CD8-positive, alpha-beta memory T cell (primary cell): ENCODE data around the gene CYTL1. TPM values are rescaled to one million over a fixed set of nuclear protein-coding genes. Genes with fewer than 3 reads are reported as not detected.

Experiments
- CTCF ChIA-PET: fragments of 350-600 bp; sonication (Branson Sonifier 250); formaldehyde crosslinking; loops from one replicate; lab custom pipeline; 2021; ENCODE audit warnings: antibody characterized with exemption; lab: Charles Lee
- POLR2A ChIA-PET: fragments of 350-600 bp; sonication (Branson Sonifier 250); formaldehyde crosslinking; loops from one replicate; lab custom pipeline; 2021; ENCODE audit warnings: antibody characterized with exemption; lab: Charles Lee
- DNase-seq, 5 donors: peaks; one replicate each; pipeline versions ENCODE4 v3.0.0 to v3.0.0-alpha.2; 2020 to 2022; ENCODE audit warnings: mixed read lengths in 1 of 5
- H3K27ac ChIP-seq: one replicate; pipeline ENCODE4 v1.7.0; 2013; ENCODE audit warnings: low read depth, mild to moderate bottlenecking, low read length, moderate library complexity
- H3K27me3 ChIP-seq: 2 replicates; pipeline ENCODE4 v1.7.0; 2013; ENCODE audit warnings: low read length, mild to moderate bottlenecking; ENCODE audit not compliant: insufficient read depth, poor library complexity, severe bottlenecking
- H3K36me3 ChIP-seq: 2 replicates; pipeline ENCODE4 v1.7.0; 2013; ENCODE audit warnings: mild to moderate bottlenecking, low read length, moderate library complexity; ENCODE audit not compliant: insufficient read depth
- H3K4me1 ChIP-seq: 2 replicates; pipeline ENCODE4 v1.7.0; 2013; ENCODE audit warnings: mild to moderate bottlenecking, low read length, moderate library complexity; ENCODE audit not compliant: insufficient read depth
- H3K4me3 ChIP-seq: 2 replicates; pipeline ENCODE4 v1.7.0; 2013; ENCODE audit warnings: mild to moderate bottlenecking, low read length
- H3K9me3 ChIP-seq: 2 replicates; pipeline ENCODE4 v1.7.0; 2013; ENCODE audit warnings: mild to moderate bottlenecking, low read length
- H3K27ac Mint-ChIP-seq, 8 donors: one replicate each; pipeline ENCODE4 v1.8.0; 2020 to 2021; ENCODE audit warnings: mixed read lengths in 8 of 8, mild to moderate bottlenecking in 6 of 8, inconsistent platforms in 3 of 8, moderate library complexity in 3 of 8
- H3K27me3 Mint-ChIP-seq, 2 donors: one replicate each; pipeline ENCODE4 v1.8.0; 2020 to 2021; ENCODE audit warnings: mixed read lengths in 2 of 2, mild to moderate bottlenecking in 1 of 2, moderate library complexity in 1 of 2
- H3K36me3 Mint-ChIP-seq, 3 donors: one replicate each; pipeline ENCODE4 v1.8.0; 2020 to 2021; ENCODE audit warnings: mixed read lengths in 3 of 3, inconsistent platforms in 1 of 3, mild to moderate bottlenecking in 1 of 3
- H3K4me1 Mint-ChIP-seq, 3 donors: one replicate each; pipeline ENCODE4 v1.8.0; 2020 to 2021; ENCODE audit warnings: mixed read lengths in 3 of 3, inconsistent platforms in 1 of 3, mild to moderate bottlenecking in 1 of 3
- H3K4me3 Mint-ChIP-seq, 7 donors: one replicate each; pipeline ENCODE4 v1.8.0; 2020 to 2021; ENCODE audit warnings: mixed read lengths in 7 of 7, mild to moderate bottlenecking in 6 of 7, moderate library complexity in 4 of 7, inconsistent platforms in 2 of 7
- H3K9me3 Mint-ChIP-seq, 5 donors: one replicate each; pipeline ENCODE4 v1.8.0; 2020 to 2022; ENCODE audit warnings: mixed read lengths in 5 of 5, mild to moderate bottlenecking in 3 of 5, moderate library complexity in 2 of 5, inconsistent platforms in 1 of 5
- polyA plus RNA-seq: library from polyadenylated mRNA; unstranded; fragments of 300-500 nt; fragmentation: Illumina TruSeq; gene quantifications from one replicate; pipeline ENCODE4 v1.2.3, GENCODE V29; 2021
- total RNA-seq, 2 experiments: library from RNA; stranded (reverse); gene quantifications; one replicate each; pipeline ENCODE4 v1.2.3, GENCODE V29; 2021

CYTL1 gene
- total and polyA plus RNA-seq, 3 experiments from 2014 or later: 1.7 TPM; not detected in 2

GRCh38 chr4:5051278-5052203 is 32.3 kb upstream of the CYTL1 start, which contains the start of gene STK32B:
Gene STK32B, plus strand, starts transcription at chr4:5051480.
- H3K27ac ChIP-seq: no peak within 1 kb of the TSS
- no peaks in the 10 kb centered on the region for H3K4me1 ChIP-seq
- no peaks in the 10 kb centered on the region for H3K9me3 ChIP-seq
- no peaks in the 10 kb centered on the region for H3K36me3 ChIP-seq
- no peak for DNase-seq
- Mint-ChIP-seq H3K4me1 (peaks cover 8 to 18% (median 14%) of the 10 kb centered on the region in 3 donors), H3K4me3 (peak within 1 kb of the TSS; percentile 45 to 79 (median 64)), H3K9me3 (peaks cover 0 to 4% (median 0%) of the 10 kb centered on the region in 5 donors), H3K27me3 (peaks cover 44 to 56% of the 10 kb centered on the region in 2 donors), H3K27ac (peak within 1 kb of the TSS in 1 of 8 donors; percentile 5), H3K36me3 (peaks cover 0 to 3% (median 0%) of the 10 kb centered on the region in 3 donors)
- no peak within 1 kb of the TSS for H3K4me3 ChIP-seq
- ChIA-PET POLR2A (no interaction called here), CTCF (no interaction called here)
- H3K27me3 ChIP-seq: peaks cover 9% of the 10 kb centered on the region

GRCh38 chr4:5050520-5051277 is 31.4 kb upstream of the CYTL1 start:
- H3K36me3 Mint-ChIP-seq: peaks cover 0 to 3% (median 0%) of the 10 kb centered on the region in 3 donors
- H3K9me3 Mint-ChIP-seq: peaks cover 0 to 4% (median 0%) of the 10 kb centered on the region in 5 donors
- no peaks in the 10 kb centered on the region for H3K36me3 ChIP-seq
- peaks cover 9% of the 10 kb centered on the region for H3K27me3 ChIP-seq
- H3K4me1 ChIP-seq: no peaks in the 10 kb centered on the region
- DNase-seq: no peak
- peaks cover 44 to 59% of the 10 kb centered on the region in 2 donors for H3K27me3 Mint-ChIP-seq
- CTCF ChIA-PET: no interaction called here
- H3K27ac Mint-ChIP-seq: peak overlapping the region in 1 of 8 donors; percentile 5
- no peaks in the 10 kb centered on the region for H3K9me3 ChIP-seq
- H3K27ac ChIP-seq: no peak overlapping the region
- H3K4me3 Mint-ChIP-seq: peak overlapping the region; percentile 45 to 79 (median 64)
- POLR2A ChIA-PET: no interaction called here
- H3K4me1 Mint-ChIP-seq: peaks cover 8 to 18% (median 14%) of the 10 kb centered on the region in 3 donors
- H3K4me3 ChIP-seq: no peak overlapping the region

GRCh38 chr4:5048721-5049120 is 29.5 kb upstream of the CYTL1 start:
- Histone ChIP-seq H3K4me3 (no peak overlapping the region), H3K9me3 (no peaks in the 10 kb centered on the region), H3K27me3 (peaks cover 9% of the 10 kb centered on the region), H3K36me3 (no peaks in the 10 kb centered on the region), H3K4me1 (no peaks in the 10 kb centered on the region), H3K27ac (no peak overlapping the region)
- Mint-ChIP-seq H3K36me3 (no peaks in the 10 kb centered on the region), H3K4me1 (peaks cover 8 to 18% (median 14%) of the 10 kb centered on the region in 3 donors), H3K27ac (no peak overlapping the region), H3K9me3 (peaks cover 0 to 2% (median 0%) of the 10 kb centered on the region in 5 donors), H3K27me3 (peaks cover 34 to 67% of the 10 kb centered on the region in 2 donors), H3K4me3 (no peak overlapping the region)
- DNase-seq: no peak
- POLR2A ChIA-PET: no interaction called here
- CTCF ChIA-PET: no interaction called here

GRCh38 chr4:5045097-5045496 is 25.8 kb upstream of the CYTL1 start:
- Mint-ChIP-seq H3K27me3 (peaks cover 12 to 51% of the 10 kb centered on the region in 2 donors), H3K9me3 (no peaks in the 10 kb centered on the region), H3K4me1 (no peaks in the 10 kb centered on the region), H3K36me3 (no peaks in the 10 kb centered on the region), H3K4me3 (no peak overlapping the region), H3K27ac (no peak overlapping the region)
- CTCF ChIA-PET: no interaction called here
- no peak overlapping the region for H3K4me3 ChIP-seq
- H3K27ac ChIP-seq: no peak overlapping the region
- no peaks in the 10 kb centered on the region for H3K4me1 ChIP-seq
- no peaks in the 10 kb centered on the region for H3K36me3 ChIP-seq
- H3K27me3 ChIP-seq: no peaks in the 10 kb centered on the region
- DNase-seq: no peak
- POLR2A ChIA-PET: no interaction called here
- H3K9me3 ChIP-seq: no peaks in the 10 kb centered on the region

- H3K4me1 Mint-ChIP-seq: no peaks in the 10 kb centered on the region
- H3K4me3 Mint-ChIP-seq: no peak overlapping the region
- no peak for DNase-seq
- ChIA-PET POLR2A (no interaction called here), CTCF (no interaction called here)
- Histone ChIP-seq H3K27ac (no peak overlapping the region), H3K9me3 (no peaks in the 10 kb centered on the region), H3K27me3 (no peaks in the 10 kb centered on the region), H3K36me3 (no peaks in the 10 kb centered on the region), H3K4me3 (no peak overlapping the region), H3K4me1 (no peaks in the 10 kb centered on the region)
- no peak overlapping the region for H3K27ac Mint-ChIP-seq
- peaks cover 9 to 51% of the 10 kb centered on the region in 2 donors for H3K27me3 Mint-ChIP-seq
- no peaks in the 10 kb centered on the region for H3K36me3 Mint-ChIP-seq
- H3K9me3 Mint-ChIP-seq: no peaks in the 10 kb centered on the region
Observed at GRCh38 chr4:5044341-5044740, 25.1 kb upstream of the CYTL1 start.

GRCh38 chr4:5043579-5043978 is 24.3 kb upstream of the CYTL1 start:
- Histone ChIP-seq H3K36me3 (no peaks in the 10 kb centered on the region), H3K27ac (no peak overlapping the region), H3K4me1 (no peaks in the 10 kb centered on the region), H3K27me3 (no peaks in the 10 kb centered on the region), H3K9me3 (no peaks in the 10 kb centered on the region), H3K4me3 (no peak overlapping the region)
- DNase-seq: no peak
- H3K36me3 Mint-ChIP-seq: no peaks in the 10 kb centered on the region
- ChIA-PET POLR2A (no interaction called here), CTCF (no interaction called here)
- no peaks in the 10 kb centered on the region for H3K4me1 Mint-ChIP-seq
- H3K27ac Mint-ChIP-seq: no peak overlapping the region
- peaks cover 5 to 46% of the 10 kb centered on the region in 2 donors for H3K27me3 Mint-ChIP-seq
- no peaks in the 10 kb centered on the region for H3K9me3 Mint-ChIP-seq
- no peak overlapping the region for H3K4me3 Mint-ChIP-seq

- CTCF ChIA-PET: no interaction called here
- no peak overlapping the region for H3K27ac Mint-ChIP-seq
- H3K9me3 Mint-ChIP-seq: no peaks in the 10 kb centered on the region
- H3K27me3 ChIP-seq: no peaks in the 10 kb centered on the region
- H3K4me1 Mint-ChIP-seq: no peaks in the 10 kb centered on the region
- no peaks in the 10 kb centered on the region for H3K36me3 ChIP-seq
- POLR2A ChIA-PET: no interaction called here
- peaks cover 0 to 37% of the 10 kb centered on the region in 2 donors for H3K27me3 Mint-ChIP-seq
- H3K27ac ChIP-seq: no peak overlapping the region
- H3K36me3 Mint-ChIP-seq: no peaks in the 10 kb centered on the region
- no peaks in the 10 kb centered on the region for H3K4me1 ChIP-seq
- DNase-seq: no peak
- no peak overlapping the region for H3K4me3 ChIP-seq
- H3K4me3 Mint-ChIP-seq: no peak overlapping the region
- no peaks in the 10 kb centered on the region for H3K9me3 ChIP-seq
Observed at GRCh38 chr4:5041699-5042098, 22.4 kb upstream of the CYTL1 start.
